Suppressor macrophage treated with lipopolysaccharide for 1 hour (primary cell): ENCODE data around the gene PIANP.
"Not testable (repeated sequence)": the region's sequence is repeated elsewhere in the genome, so short reads cannot be mapped to it uniquely, and the experiment has no call there.

Experiments used
- DNase-seq, 3 donors: peaks; one replicate each; pipeline ENCODE4 v3.0.0-alpha.2; 2020 to 2022

PIANP gene, protein sequence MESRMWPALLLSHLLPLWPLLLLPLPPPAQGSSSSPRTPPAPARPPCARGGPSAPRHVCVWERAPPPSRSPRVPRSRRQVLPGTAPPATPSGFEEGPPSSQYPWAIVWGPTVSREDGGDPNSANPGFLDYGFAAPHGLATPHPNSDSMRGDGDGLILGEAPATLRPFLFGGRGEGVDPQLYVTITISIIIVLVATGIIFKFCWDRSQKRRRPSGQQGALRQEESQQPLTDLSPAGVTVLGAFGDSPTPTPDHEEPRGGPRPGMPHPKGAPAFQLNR

GRCh38 chr12:6700646-6701051 is at the start of gene PIANP:
PIANP (minus strand) TSS chr12:6700815; CDS start chr12:6698061, 2,754 bp downstream.
- peak in 1 of 3 donors; percentile 31 for DNase-seq

- no peak for DNase-seq
Observed at GRCh38 chr12:6748761-6749160, 48.1 kb upstream of the PIANP start.

GRCh38 chr12:6747216-6747615 is 46.6 kb upstream of the PIANP start:
- DNase-seq: peak; percentile 48 to 60 (median 55)

GRCh38 chr12:6745741-6746525 is 45.3 kb upstream of the PIANP start:
- peak; percentile 80 to 89 (median 85) for DNase-seq

DNA sequence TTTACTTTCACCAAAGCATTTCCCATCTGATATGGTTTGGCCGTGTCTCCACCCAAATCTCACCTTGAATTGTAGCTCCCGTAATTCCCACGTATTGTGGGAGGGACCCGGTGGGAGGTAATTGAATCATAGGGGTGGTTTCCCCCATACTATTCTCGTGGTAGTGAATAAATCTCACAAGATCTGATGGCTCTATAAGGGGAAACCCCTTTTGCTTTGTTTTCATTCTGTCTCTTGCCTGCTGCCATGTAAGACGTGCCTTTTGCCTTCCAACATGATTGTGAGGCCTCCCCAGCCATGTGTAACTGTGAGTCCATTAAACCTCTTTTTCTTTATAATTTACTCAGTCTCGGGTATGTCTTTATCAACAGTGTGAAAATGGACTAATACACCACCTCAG is 42.7 kb upstream of the PIANP start:
- DNase-seq: peak; percentile 63 to 77 (median 64)

DNA sequence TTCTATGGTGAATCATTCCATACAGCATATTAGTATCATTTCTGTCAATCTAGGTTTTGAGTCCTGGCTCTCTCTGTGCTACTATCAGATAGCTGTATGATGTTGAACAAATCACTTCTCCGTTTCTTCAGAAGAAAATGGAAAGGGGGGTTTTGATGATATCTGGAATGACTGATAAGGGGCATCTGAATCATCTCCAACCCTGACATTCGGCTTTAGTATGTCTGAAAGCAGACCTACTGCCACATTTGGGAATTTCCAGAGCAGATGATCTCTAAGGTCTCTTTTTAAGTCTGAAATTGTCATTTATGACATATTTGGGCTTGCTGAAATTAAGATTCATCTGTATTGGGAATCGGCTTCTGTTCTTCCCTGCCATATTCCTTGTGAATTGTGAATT is 42.2 kb upstream of the PIANP start:
- peak; percentile 62 to 84 (median 70) for DNase-seq

- DNase-seq: not testable (repeated sequence)
Observed at GRCh38 chr12:6742080-6742479, 41.5 kb upstream of the PIANP start.

DNA sequence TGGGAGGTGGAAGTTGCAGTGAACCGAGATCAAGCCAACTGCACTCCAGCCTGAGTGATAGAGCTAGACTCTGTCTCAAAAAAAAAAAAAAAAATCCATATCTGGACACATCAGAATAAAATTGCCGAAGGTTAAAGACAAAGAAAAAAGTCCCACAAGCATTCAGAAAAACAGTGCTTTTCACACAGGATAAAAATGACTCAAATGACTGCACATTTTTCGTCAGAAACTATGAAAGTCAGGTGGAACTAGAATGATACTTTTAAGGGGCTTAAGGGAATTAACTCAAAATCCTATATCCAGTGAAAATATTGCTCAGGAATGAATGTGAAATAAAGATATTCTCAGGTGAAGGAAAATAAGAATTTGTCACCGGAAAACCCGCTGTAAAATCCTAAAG is 36.1 kb upstream of the PIANP start:
- DNase-seq: no peak

- peak; percentile 63 to 75 (median 72) for DNase-seq
Observed at GRCh38 chr12:6735448-6736191, 35.0 kb upstream of the PIANP start.

DNA sequence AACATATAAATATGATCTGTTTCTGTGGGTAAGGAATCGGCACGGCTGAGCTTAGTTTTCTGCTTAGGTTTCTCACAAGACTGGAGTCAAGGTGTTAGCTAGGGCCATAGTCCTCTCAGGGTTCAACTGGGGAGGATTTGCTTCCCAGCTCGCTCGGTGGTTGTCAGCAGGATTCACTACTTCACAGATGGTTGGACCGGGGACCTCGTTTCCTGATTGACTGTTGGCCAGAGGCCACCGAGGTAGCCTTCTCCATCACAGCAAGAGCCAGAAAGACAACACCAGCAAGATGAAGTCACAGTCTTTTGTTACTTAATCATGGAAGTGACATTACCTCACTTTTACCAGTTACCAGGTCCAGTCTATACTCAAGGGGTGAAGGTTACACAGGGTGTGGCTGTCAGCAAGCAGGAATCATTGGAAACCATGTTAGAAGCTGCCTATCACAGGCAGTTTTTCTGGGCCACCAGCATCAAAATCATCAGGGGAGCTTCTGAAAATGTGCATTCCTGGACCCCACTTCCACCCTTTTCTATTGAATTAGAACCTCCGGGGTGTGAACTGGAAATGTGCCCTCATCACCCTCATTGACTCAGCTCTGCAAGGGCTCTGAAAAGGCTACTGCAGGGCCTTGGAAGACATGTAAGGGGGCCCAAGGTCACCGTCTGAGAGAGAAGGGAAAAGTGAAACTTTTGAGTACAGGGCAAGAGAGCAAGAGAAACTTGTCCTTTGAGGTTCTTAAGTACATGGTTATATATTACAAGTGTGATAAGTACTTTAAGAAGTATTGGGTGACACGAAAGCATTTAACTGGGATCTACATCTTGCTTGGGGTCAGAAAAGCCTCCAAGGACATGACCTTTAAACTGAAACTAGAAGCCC is 34.1 kb upstream of the PIANP start:
- DNase-seq: no peak

GRCh38 chr12:6730169-6730568 is 29.6 kb upstream of the PIANP start:
- no peak for DNase-seq

GRCh38 chr12:6729186-6729585 is 28.6 kb upstream of the PIANP start:
- DNase-seq: no peak

DNA sequence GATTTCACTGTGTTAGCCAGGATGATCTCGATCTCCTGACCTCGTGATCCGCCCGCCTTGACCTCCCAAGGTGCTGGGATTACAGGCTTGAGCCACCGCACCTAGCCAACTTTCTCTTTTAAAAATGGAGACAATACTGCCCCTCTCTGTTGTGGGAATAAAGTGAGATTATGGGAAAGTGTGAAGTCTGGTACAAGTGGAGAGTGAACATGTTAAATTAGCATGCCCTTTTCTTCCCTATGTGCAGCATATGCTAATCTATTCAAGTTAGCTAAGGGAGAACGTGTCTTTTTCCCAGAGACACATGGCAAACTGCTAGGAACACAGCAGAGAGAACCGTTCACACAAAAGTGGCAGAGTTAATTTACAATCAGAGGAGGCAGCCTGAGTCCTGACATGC is 24.7 kb upstream of the PIANP start:
- DNase-seq: no peak

DNA sequence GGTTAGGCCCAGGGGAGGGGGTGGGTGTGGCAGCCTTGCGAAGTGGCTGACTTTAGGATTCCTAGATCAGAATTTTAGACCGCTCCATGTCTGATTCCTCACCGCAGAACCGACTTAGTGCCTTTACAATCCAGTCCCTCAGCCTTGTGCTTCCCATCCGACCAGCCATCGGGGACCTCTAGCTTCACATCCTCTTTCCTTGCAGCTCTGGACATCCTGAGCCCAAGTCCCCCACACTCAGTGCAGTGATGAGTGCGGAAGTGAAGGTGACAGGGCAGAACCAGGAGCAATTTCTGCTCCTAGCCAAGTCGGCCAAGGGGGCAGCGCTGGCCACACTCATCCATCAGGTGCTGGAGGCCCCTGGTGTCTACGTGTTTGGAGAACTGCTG is 23.8 kb upstream of the PIANP start:
- DNase-seq: peak; percentile 44 to 57 (median 56)

- peak; percentile 99 for DNase-seq
Observed at GRCh38 chr12:6723607-6724408, 23.2 kb upstream of the PIANP start, which contains the start of gene COPS7A. COPS7A (plus strand) TSS chr12:6724046; CDS start chr12:6724657, 611 bp downstream.

GRCh38 chr12:6722863-6723262 is 22.2 kb upstream of the PIANP start:
- DNase-seq: no peak

GRCh38 chr12:6716874-6717437 is 16.3 kb upstream of the PIANP start:
- DNase-seq: no peak

DNA sequence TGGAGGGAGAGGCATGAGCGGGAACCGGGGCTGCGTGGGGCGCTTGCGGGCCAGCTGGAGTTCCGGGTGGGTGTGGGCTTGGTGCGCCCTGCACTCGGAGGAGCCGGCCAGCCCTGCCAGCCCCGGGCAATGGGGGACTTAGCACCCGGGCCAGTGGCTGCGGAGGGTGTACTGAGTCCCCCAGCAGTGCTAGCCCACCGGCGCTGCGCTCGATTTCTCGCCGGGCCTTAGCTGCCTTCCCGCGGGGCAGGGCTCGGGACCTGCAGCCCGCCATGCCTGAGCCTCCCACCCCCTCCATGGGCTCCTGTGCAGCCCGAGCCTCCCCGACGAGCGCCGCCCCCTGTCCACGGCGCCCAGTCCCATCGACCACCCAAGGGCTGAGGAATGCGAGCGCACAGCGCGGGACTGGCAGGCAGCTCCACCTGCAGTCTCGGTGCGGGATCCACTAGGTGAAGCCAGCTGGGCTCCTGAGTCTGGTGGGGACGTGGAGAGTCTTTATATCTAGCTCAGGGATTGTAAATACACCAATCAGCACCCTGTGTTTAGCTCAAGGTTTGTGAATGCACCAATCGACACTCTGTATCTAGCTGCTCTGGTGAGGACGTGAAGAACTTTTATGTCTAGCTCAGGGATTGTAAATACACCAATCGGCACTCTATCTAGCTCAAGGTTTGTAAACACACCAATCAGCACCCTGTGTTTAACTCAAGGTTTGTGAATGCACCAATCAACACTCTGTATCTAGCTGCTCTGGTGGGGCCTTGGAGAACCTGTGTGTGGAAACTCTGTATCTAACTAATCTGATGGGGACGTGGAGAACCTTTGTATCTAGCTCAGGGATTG is 15.6 kb upstream of the PIANP start:
- DNase-seq: not testable (repeated sequence)

DNA sequence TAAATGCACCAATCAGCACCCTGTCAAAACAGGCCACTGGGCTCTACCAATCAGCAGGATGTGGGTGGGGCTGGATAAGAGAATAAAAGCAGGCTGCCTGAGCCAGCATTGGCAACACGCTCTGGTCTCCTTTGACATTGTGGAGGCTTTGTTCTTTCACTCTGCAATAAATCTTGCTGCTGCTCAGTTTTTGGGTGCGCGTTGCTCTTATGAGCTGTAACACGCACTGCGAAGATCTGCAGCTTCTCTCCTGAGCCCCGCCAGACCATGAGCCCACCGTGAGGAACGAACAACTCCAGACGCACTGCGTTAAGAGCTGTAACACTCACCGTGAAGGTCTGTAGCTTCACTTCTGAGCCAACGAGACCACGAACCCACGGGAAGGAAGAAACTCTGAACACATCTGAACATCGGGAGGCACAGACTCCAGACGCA is 8.4 kb upstream of the PIANP start:
- DNase-seq: no peak

- not testable (repeated sequence) for DNase-seq
Observed at GRCh38 chr12:6708351-6708750, 7.7 kb upstream of the PIANP start.
